ENCODE data around the gene FERMT1.

- TF ChIP-seq ZNF274 (IDR thresholded peaks at IDR 0.05; ENCODE audit: low read depth, low read length) (no peak), SUZ12 (IDR thresholded peaks at IDR 0.05; ENCODE audit: extremely low read depth, insufficient read depth, insufficient read length) (no peak), YY1 (IDR thresholded peaks at IDR 0.05; ENCODE audit: insufficient read depth, insufficient read length) (no peak)
Measured at GRCh38 chr20:6121504-6121903, 1.3 kb downstream of the FERMT1 start.
